GM19099 (cell line): ENCODE data around the gene EFHD2.

ENCODE experiments used
- POLR2A ChIP-seq: IDR thresholded peaks from 3 replicates; pipeline ENCODE4 v1.6.1; 2011; ENCODE audit warnings: low read depth; ENCODE audit not compliant: insufficient read length; ENCODE audit errors: extremely low read depth

EFHD2 gene

GRCh38 chr1:15446212-15446611 lies 36.5 kb downstream of the EFHD2 start:
- TF ChIP-seq POLR2A = no peak

- TF ChIP-seq POLR2A = no peak
Observed at GRCh38 chr1:15448877-15449462, 39.3 kb downstream of the EFHD2 start.

GRCh38 chr1:15449567-15449966 lies 39.9 kb downstream of the EFHD2 start:
- no peak for TF ChIP-seq POLR2A

GRCh38 chr1:15451014-15451722 lies 41.5 kb downstream of the EFHD2 start:
- TF ChIP-seq POLR2A = no peak

- TF ChIP-seq POLR2A = no peak
Observed at GRCh38 chr1:15452216-15452615, 42.5 kb downstream of the EFHD2 start.

- TF ChIP-seq POLR2A = no peak
Observed at GRCh38 chr1:15452866-15453571, 43.3 kb downstream of the EFHD2 start.

GRCh38 chr1:15453734-15454133 lies 44.0 kb downstream of the EFHD2 start:
- TF ChIP-seq POLR2A = no peak

GRCh38 chr1:15454256-15454655 lies 44.6 kb downstream of the EFHD2 start:
- TF ChIP-seq POLR2A = no peak

- no peak for TF ChIP-seq POLR2A
Observed at GRCh38 chr1:15455522-15455921, 45.8 kb downstream of the EFHD2 start.

- TF ChIP-seq POLR2A = no peak
Observed at GRCh38 chr1:15456313-15456954, 46.7 kb downstream of the EFHD2 start, which contains the start of gene CELA2A. Gene CELA2A (plus strand): TSS chr1:15456732. CDS start chr1:15456754, 22 bp downstream.

- no peak for TF ChIP-seq POLR2A
Observed at GRCh38 chr1:15457585-15457984, 47.9 kb downstream of the EFHD2 start.

GRCh38 chr1:15459771-15460707 lies 50.4 kb downstream of the EFHD2 start:
- TF ChIP-seq POLR2A = no peak

- no peak for TF ChIP-seq POLR2A
Observed at GRCh38 chr1:15460708-15461095, 51.0 kb downstream of the EFHD2 start.

GRCh38 chr1:15465674-15466073 lies 56.0 kb downstream of the EFHD2 start:
- no peak for TF ChIP-seq POLR2A
